Smooth muscle cell (in vitro differentiated cells): ENCODE measurements around the gene WWP2. TPM values are rescaled to one million over a fixed set of nuclear protein-coding genes. Genes with fewer than 3 reads are reported as not detected.
"Not testable (repeated sequence)": the region's sequence is repeated elsewhere in the genome, so short reads cannot be mapped to it uniquely, and the experiment has no call there.

Experiments
- DNase-seq: peaks from one replicate; lab custom pipeline; 2025; ENCODE audit not compliant: unreplicated experiment; lab: John Stamatoyannopoulos, UW
- H2AFZ ChIP-seq: fragments of 200-600 bp; sonication (generic); 2 replicates; pipeline ENCODE4 v1.6.0; 2016; ENCODE audit warnings: antibody characterized with exemption, low read depth, mild to moderate bottlenecking
- H3F3A ChIP-seq: fragments of 200-600 bp; sonication (generic); 2 replicates; pipeline ENCODE4 v1.6.0; 2017; ENCODE audit warnings: antibody characterized with exemption, low read depth
- H3K27ac ChIP-seq: fragments of 200-600 bp; sonication (generic); 2 replicates; pipeline ENCODE4 v1.5.1; 2016; ENCODE audit warnings: low read depth, mild to moderate bottlenecking
- H3K27me3 ChIP-seq: fragments of 200-600 bp; sonication (generic); 2 replicates; pipeline ENCODE4 v1.6.1; 2016; ENCODE audit warnings: low read depth, mild to moderate bottlenecking
- H3K36me3 ChIP-seq: fragments of 200-600 bp; sonication (generic); 2 replicates; pipeline ENCODE4 v1.5.1; 2016; ENCODE audit warnings: low read depth
- H3K4me1 ChIP-seq: fragments of 200-600 bp; sonication (generic); 2 replicates; pipeline ENCODE4 v1.5.1; 2016; ENCODE audit warnings: low read depth
- H3K4me2 ChIP-seq: fragments of 200-600 bp; sonication (generic); 2 replicates; pipeline ENCODE4 v1.6.0; 2016; ENCODE audit warnings: mild to moderate bottlenecking
- H3K4me3 ChIP-seq: fragments of 200-600 bp; sonication (generic); 2 replicates; pipeline ENCODE4 v1.5.1; 2016; ENCODE audit warnings: mild to moderate bottlenecking
- H3K79me2 ChIP-seq: fragments of 200-600 bp; sonication (generic); 2 replicates; pipeline ENCODE4 v1.6.0; 2016; ENCODE audit warnings: low read depth, mild to moderate bottlenecking
- H3K9ac ChIP-seq: fragments of 200-600 bp; sonication (generic); 2 replicates; pipeline ENCODE4 v1.6.0; 2016; ENCODE audit warnings: low read depth
- H3K9me3 ChIP-seq: fragments of 200-600 bp; sonication (generic); replicated peaks from 2 replicates; pipeline ENCODE4 v1.5.1; 2016; ENCODE audit warnings: low read depth
- H4K20me1 ChIP-seq: fragments of 200-600 bp; sonication (generic); 2 replicates; pipeline ENCODE4 v1.6.0; 2016; ENCODE audit warnings: low read depth
- WGBS: methylation state at CpG from one replicate; pipeline ENCODE4 v1.1.7; 2016; ENCODE audit warnings: low lambda C conversion rate; 5-methylcytosine and 5-hydroxymethylcytosine counted together
- polyA plus RNA-seq: library from polyadenylated mRNA; unstranded; fragments of >200 nt; fragmentation: Nextera tagmentation; extraction: Ambion mirVana; gene quantifications from 2 replicates; pipeline ENCODE4 v1.2.1, GENCODE V29; 2016
- total RNA-seq: library from RNA; depleted of rRNA; stranded (reverse); fragments of >200 nt; gene quantifications from 2 replicates; pipeline ENCODE4 v1.2.3, GENCODE V29; 2014
- TF ChIP-seq, protein P1 (sequence below): fragments of 200-600 bp; sonication (generic); IDR thresholded peaks from 2 replicates; pipeline ENCODE4 v1.5.1; 2017; ENCODE audit warnings: borderline replicate concordance, mild to moderate bottlenecking, antibody characterized with exemption; ENCODE audit not compliant: insufficient read depth, poor library complexity, severe bottlenecking

The WWP2 gene
- total and polyA plus RNA-seq, 2 experiments from 2014 or later, result 7.8 to 9.0 TPM

- 45% methylated on average over 6 of the region's 6 CpGs for WGBS
- Histone ChIP-seq H3K4me2 (no peak overlapping the region), H3K79me2 (no peaks in the 10 kb centered on the region), H3K36me3 (no peaks in the 10 kb centered on the region), H3K27ac (no peak overlapping the region), H4K20me1 (no peaks in the 10 kb centered on the region), H3K4me3 (no peak overlapping the region), H3K9me3 (no peaks in the 10 kb centered on the region), H3K4me1 (no peaks in the 10 kb centered on the region), H3K27me3 (no peaks in the 10 kb centered on the region), H2AFZ (no peak overlapping the region), H3F3A (no peaks in the 10 kb centered on the region), H3K9ac (no peak overlapping the region)
- TF ChIP-seq, protein P1, sequence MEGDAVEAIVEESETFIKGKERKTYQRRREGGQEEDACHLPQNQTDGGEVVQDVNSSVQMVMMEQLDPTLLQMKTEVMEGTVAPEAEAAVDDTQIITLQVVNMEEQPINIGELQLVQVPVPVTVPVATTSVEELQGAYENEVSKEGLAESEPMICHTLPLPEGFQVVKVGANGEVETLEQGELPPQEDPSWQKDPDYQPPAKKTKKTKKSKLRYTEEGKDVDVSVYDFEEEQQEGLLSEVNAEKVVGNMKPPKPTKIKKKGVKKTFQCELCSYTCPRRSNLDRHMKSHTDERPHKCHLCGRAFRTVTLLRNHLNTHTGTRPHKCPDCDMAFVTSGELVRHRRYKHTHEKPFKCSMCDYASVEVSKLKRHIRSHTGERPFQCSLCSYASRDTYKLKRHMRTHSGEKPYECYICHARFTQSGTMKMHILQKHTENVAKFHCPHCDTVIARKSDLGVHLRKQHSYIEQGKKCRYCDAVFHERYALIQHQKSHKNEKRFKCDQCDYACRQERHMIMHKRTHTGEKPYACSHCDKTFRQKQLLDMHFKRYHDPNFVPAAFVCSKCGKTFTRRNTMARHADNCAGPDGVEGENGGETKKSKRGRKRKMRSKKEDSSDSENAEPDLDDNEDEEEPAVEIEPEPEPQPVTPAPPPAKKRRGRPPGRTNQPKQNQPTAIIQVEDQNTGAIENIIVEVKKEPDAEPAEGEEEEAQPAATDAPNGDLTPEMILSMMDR, result no peak
- no peak for DNase-seq
Observed at GRCh38 chr16:69853481-69853880, 91.3 kb downstream of the WWP2 start.

DNA sequence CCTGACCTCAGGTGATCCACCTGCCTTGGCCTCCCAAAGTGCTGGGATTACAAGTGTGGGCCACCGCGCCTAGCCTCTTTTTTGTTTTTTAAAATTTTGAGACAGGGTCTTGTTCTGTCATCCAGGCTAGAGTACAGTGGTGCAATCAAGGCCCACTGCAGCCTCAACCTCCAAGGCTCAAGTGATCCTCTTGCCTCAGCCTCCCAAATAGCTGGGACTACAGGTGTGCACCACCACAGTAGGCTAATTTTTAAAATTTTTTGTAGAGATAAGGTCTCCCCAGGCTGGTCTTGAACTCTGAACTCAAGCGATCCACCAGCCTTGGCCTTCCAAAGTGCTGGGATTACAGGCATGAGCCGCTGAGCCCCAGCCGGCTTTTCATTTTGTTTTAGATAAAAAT lies 92.6 kb downstream of the WWP2 start:
- not testable (repeated sequence) for H3K27ac ChIP-seq, DNase-seq, H3K4me3 ChIP-seq, H4K20me1 ChIP-seq, H3K4me1 ChIP-seq, H3K27me3 ChIP-seq, H3K9ac ChIP-seq, H3K36me3 ChIP-seq, H3K4me2 ChIP-seq, H2AFZ ChIP-seq, H3K79me2 ChIP-seq, H3K9me3 ChIP-seq, H3F3A ChIP-seq
- 99% methylated on average over 5 of the region's 5 CpGs for WGBS

GRCh38 chr16:69855592-69855991 lies 93.5 kb downstream of the WWP2 start:
- H2AFZ ChIP-seq, result no peak overlapping the region

GRCh38 chr16:69858191-69859104 lies 96.3 kb downstream of the WWP2 start:
- no peak overlapping the region for H3K9ac ChIP-seq
- no peak for DNase-seq
- WGBS, result 94% methylated on average over 13 of the region's 13 CpGs

More at GRCh38 chr16:69855592-69855991, 93.5 kb downstream of the WWP2 start:
- TF ChIP-seq, protein P1, result no peak
- Histone ChIP-seq H3K27me3 (no peaks in the 10 kb centered on the region), H3F3A (no peaks in the 10 kb centered on the region), H3K27ac (no peak overlapping the region), H3K4me1 (no peaks in the 10 kb centered on the region), H4K20me1 (no peaks in the 10 kb centered on the region), H3K9me3 (no peaks in the 10 kb centered on the region), H3K79me2 (no peaks in the 10 kb centered on the region), H3K4me2 (no peak overlapping the region), H3K9ac (no peak overlapping the region), H3K36me3 (no peaks in the 10 kb centered on the region), H3K4me3 (no peak overlapping the region)
- 84% methylated on average over 2 of the region's 2 CpGs for WGBS
- DNase-seq, result no peak

More at GRCh38 chr16:69858191-69859104, 96.3 kb downstream of the WWP2 start:
- no peak overlapping the region for H3K4me2 ChIP-seq
- TF ChIP-seq, protein P1, result no peak
- no peak overlapping the region for H2AFZ ChIP-seq
- no peaks in the 10 kb centered on the region for H3K79me2 ChIP-seq
- no peaks in the 10 kb centered on the region for H4K20me1 ChIP-seq
- H3K36me3 ChIP-seq, result no peaks in the 10 kb centered on the region
- H3F3A ChIP-seq, result no peaks in the 10 kb centered on the region
- H3K27me3 ChIP-seq, result no peaks in the 10 kb centered on the region
- no peaks in the 10 kb centered on the region for H3K9me3 ChIP-seq
- no peak overlapping the region for H3K4me3 ChIP-seq
- H3K27ac ChIP-seq, result no peak overlapping the region
- H3K4me1 ChIP-seq, result no peaks in the 10 kb centered on the region
